Heart right ventricle (tissue), 16 donors: Measurements from ENCODE around the gene RBSN. TPM values are rescaled to one million over a fixed set of nuclear protein-coding genes. Genes with fewer than 3 reads are reported as not detected.

Source experiments
- ATAC-seq, 8 donors: fragments of 200-7000 bp; cut with Tn5 transposase; one replicate each; pipeline ENCODE4 v1.9.1; 2020; ENCODE audit warnings: mild to moderate bottlenecking in 8 of 8, moderate library complexity in 8 of 8, moderate number of reproducible peaks in 1 of 8
- DNase-seq, 2 donors: peaks; one replicate each; pipeline ENCODE4 v3.0.0-alpha.2; 2020
- H3K27ac ChIP-seq, 10 donors: fragments of 200-600 bp; sonication (generic) in 2 of 10; one replicate each; pipeline versions ENCODE4 v1.5.0 to v1.8.0; 2020 to 2022; ENCODE audit warnings: mild to moderate bottlenecking in 3 of 10
- H3K27me3 ChIP-seq, 7 donors: fragments of 200-600 bp; one replicate each; pipeline ENCODE4 v1.8.0; 2021 to 2022; ENCODE audit warnings: mild to moderate bottlenecking in 2 of 7
- H3K36me3 ChIP-seq, 9 donors: fragments of 200-600 bp; sonication (generic) in 1 of 9; one replicate each; pipeline versions ENCODE4 v1.5.0 to v1.8.0; 2020 to 2022; ENCODE audit warnings: mild to moderate bottlenecking in 2 of 9
- H3K4me1 ChIP-seq, 9 donors: fragments of 200-600 bp; sonication (generic) in 1 of 9; one replicate each; pipeline versions ENCODE4 v1.5.0 to v1.8.0; 2020 to 2022; ENCODE audit warnings: mild to moderate bottlenecking in 4 of 9
- H3K4me3 ChIP-seq, 10 donors: fragments of 200-600 bp; sonication (generic) in 2 of 10; one replicate each; pipeline versions ENCODE4 v1.5.0 to v1.8.0; 2020 to 2022; ENCODE audit warnings: mild to moderate bottlenecking in 7 of 10, moderate library complexity in 2 of 10
- H3K9me3 ChIP-seq, 11 donors: fragments of 200-600 bp in 10 of 11; sonication (generic) in 2 of 11; one replicate each; pipeline versions ENCODE4 v1.5.0 to v1.8.0; 2013 to 2022; ENCODE audit warnings: mild to moderate bottlenecking in 2 of 11, control low read depth in 1 of 11, moderate library complexity in 1 of 11
- WGBS, 2 donors: extraction: QIAGEN DNeasy Blood & Tissue Kit; methylation state at CpG; one replicate each; pipeline ENCODE4 v1.1.7; 2013; ENCODE audit warnings: inconsistent platforms in 1 of 2; 5-methylcytosine and 5-hydroxymethylcytosine counted together
- intact Hi-C, 10 donors: fragments of 100-400 bp; cut with DNase I; formaldehyde crosslinking; loops; one replicate each; pipeline versions ENCODE4 v1.11.1 to v1.14.2; 2022
- polyA plus RNA-seq, 2 donors: library from polyadenylated mRNA; stranded (reverse); fragments of 200-250 nt; gene quantifications; one replicate each; pipeline ENCODE4 v1.2.3, GENCODE V29; 2013
- total RNA-seq, 10 donors: library from RNA; stranded (reverse); fragmentation: NEBNext Ultra II Directional in 3 of 10; extraction: Animal tissue kit (Norgen Biotek cat#: 25700) in 3 of 10; gene quantifications; one replicate each; pipeline versions ENCODE4 v1.2.1 to v1.2.4, GENCODE V29; 2021 to 2023
- TF ChIP-seq, protein P1 (sequence below), 9 donors: fragments of 200-600 bp; sonication (generic) in 2 of 9; IDR thresholded peaks; one replicate each; pipeline versions ENCODE4 v1.5.0 to v1.8.0; 2021 to 2022; ENCODE audit warnings: antibody characterized with exemption in 9 of 9, mild to moderate bottlenecking in 5 of 9, moderate library complexity in 1 of 9
- donor health status: Arrhythmogenic right ventricular cardiomyopathy.
- donor health status: ischemic (EF 13 %, LVEDD 7.1; RV severe dilation, severe dysfunction).
- donor health status: healthy with polysubstance abuse.
- donor health status: DM: no; HTN: yes; CAD: no.
- donor health status: DM: no; HTN: no; CAD: no.
- donor health status: ischemic (EF 25% LVEDD 6.9; RV normal size, moderate dysfunction).
- donor health status: ischemic (EF 25% LVEDD 5.7; RV mildly dilated, moderate dysfunction).
- donor health status: healthy.
- donor health status: DM: yes; HTN: yes; CAD: no.
- donor health status: Ischemic cardiomyopathy.
- donor health status: ischemic (EF 35%, LVEDD 5.7; RV mildly dilated, moderate dysfunction).
- donor health status: nonischemic (EF 11% LVEDD 7.7; RV severe dilation, severe dysfunction).
- donor health status: DM: yes; HTN: yes; CAD: no.
- donor health status: PGD.
- donor health status: ischemic (EF 29% LVEDD 5.4; RV normal size, mild dysfunction).
- donor health status: nonischemic (EF 23%, LVEDD 6.1; RV moderate dilation, normal function).

Gene RBSN
- total and polyA plus RNA-seq, 12 donors: 5.5 to 23.8 (median 20.6) TPM

DNA sequence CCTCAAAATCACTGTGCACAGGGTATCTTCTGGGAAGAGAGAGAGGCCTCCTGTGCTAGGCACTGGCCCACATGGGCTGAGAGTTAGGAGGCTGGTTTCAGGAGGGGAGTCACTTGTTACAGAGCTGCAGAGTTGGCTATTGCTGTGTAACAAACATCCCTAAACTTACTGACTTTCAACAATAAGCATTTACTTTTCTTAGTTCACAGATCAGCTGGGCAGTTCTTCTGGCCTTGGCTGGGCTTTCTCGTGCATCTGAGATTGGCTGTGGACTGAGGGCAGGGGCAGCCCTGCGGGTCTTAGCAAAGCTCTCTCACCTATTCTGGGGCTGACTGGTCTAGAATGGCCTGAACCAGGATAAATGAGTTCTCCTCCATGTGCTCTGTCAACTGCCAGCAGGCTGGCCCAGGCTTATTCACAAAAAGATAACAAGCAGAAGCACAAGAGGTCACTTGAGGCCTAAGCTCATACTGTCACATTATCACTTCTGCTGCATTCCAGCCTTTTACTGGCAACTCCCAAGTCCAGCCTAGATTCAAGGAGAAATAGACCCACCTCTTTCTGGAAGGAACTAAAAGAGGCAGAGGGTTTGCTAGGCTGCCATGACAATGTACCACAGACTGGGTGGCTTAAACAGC lies 17.2 kb upstream of the RBSN start:
- intact Hi-C loops: loop anchor here in 3 of 10 donors (10.0 kb wide), 4 partner anchors 59 to 439 kb away; partner anchors contain the start of gene CAPN7 (in 1 of the 3)
- WGBS, 2 donors: 78 to 94% methylated on average over 2 of the region's 2 CpGs
- ATAC-seq: peak in 4 of 8 donors; percentile 55 to 85 (median 64)

GRCh38 chr3:15114466-15115358 lies 15.8 kb upstream of the RBSN start:
- WGBS, 2 donors: 67 to 76% methylated on average over 10 of the region's 10 CpGs
- H3K36me3 ChIP-seq: no peaks in the 10 kb centered on the region
- peaks cover 0 to 9% (median 0%) of the 10 kb centered on the region in 11 donors for H3K9me3 ChIP-seq
- peaks cover 0 to 18% (median 9%) of the 10 kb centered on the region in 7 donors for H3K27me3 ChIP-seq
- DNase-seq (no peak), ATAC-seq (no peak)
- intact Hi-C loops: loop anchor here in 3 of 10 donors (10.0 kb wide), 4 partner anchors 60 to 440 kb away; partner anchors contain the start of gene CAPN7 (in 1 of the 3)
- peaks cover 0 to 6% (median 0%) of the 10 kb centered on the region in 9 donors for H3K4me1 ChIP-seq
- TF ChIP-seq, protein P1, sequence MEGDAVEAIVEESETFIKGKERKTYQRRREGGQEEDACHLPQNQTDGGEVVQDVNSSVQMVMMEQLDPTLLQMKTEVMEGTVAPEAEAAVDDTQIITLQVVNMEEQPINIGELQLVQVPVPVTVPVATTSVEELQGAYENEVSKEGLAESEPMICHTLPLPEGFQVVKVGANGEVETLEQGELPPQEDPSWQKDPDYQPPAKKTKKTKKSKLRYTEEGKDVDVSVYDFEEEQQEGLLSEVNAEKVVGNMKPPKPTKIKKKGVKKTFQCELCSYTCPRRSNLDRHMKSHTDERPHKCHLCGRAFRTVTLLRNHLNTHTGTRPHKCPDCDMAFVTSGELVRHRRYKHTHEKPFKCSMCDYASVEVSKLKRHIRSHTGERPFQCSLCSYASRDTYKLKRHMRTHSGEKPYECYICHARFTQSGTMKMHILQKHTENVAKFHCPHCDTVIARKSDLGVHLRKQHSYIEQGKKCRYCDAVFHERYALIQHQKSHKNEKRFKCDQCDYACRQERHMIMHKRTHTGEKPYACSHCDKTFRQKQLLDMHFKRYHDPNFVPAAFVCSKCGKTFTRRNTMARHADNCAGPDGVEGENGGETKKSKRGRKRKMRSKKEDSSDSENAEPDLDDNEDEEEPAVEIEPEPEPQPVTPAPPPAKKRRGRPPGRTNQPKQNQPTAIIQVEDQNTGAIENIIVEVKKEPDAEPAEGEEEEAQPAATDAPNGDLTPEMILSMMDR (IDR thresholded peaks at IDR 0.05): no peak
- no peak overlapping the region for H3K4me3 ChIP-seq
- no peak overlapping the region for H3K27ac ChIP-seq

More for the DNA sequence above, 17.2 kb upstream of the RBSN start:
- H3K4me1 ChIP-seq: peaks cover 0 to 6% (median 0%) of the 10 kb centered on the region in 9 donors
- peaks cover 0 to 15% (median 11%) of the 10 kb centered on the region in 7 donors for H3K27me3 ChIP-seq
- no peak overlapping the region for H3K27ac ChIP-seq
- no peak for DNase-seq
- H3K4me3 ChIP-seq: no peak overlapping the region
- TF ChIP-seq, protein P1 (IDR thresholded peaks at IDR 0.05): no peak
- peaks cover 0 to 9% (median 0%) of the 10 kb centered on the region in 11 donors for H3K9me3 ChIP-seq
- H3K36me3 ChIP-seq: no peaks in the 10 kb centered on the region

DNA sequence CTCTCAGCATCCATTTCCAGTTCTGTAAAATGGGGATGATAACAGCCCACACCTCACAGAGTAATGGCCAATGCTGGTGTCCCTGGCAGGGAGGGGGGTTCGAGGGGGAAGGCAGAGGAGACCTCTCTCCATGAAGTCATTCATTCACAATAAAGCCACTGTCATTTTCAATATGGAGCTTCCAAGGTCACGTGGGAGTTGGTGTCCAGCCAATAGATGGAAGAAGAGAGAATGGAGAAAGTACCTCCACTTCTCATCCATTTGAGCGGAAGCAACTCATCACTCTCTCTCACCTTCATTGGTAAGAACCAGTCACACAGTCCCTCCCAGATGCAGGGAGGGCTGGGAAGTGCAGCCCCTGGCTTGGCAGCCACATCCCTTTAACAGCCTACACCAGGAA lies 14.9 kb upstream of the RBSN start:
- Histone ChIP-seq H3K4me3 (no peak overlapping the region), H3K4me1 (peaks cover 0 to 6% (median 0%) of the 10 kb centered on the region in 9 donors), H3K27ac (no peak overlapping the region), H3K36me3 (no peaks in the 10 kb centered on the region), H3K9me3 (peaks cover 0 to 9% (median 0%) of the 10 kb centered on the region in 11 donors), H3K27me3 (peaks cover 0 to 11% (median 2%) of the 10 kb centered on the region in 7 donors)
- DNase-seq (no peak), ATAC-seq (no peak)
- intact Hi-C loops: loop anchor here in 3 of 10 donors (10.0 kb wide), 4 partner anchors 61 to 441 kb away; partner anchors contain the start of gene CAPN7 (in 1 of the 3)
- WGBS, 2 donors: 78% methylated on average over 3 of the region's 3 CpGs
- TF ChIP-seq, protein P1 (IDR thresholded peaks at IDR 0.05): no peak

- intact Hi-C loops: loop anchor here in 3 of 10 donors (10.0 kb wide), 4 partner anchors 61 to 441 kb away; partner anchors contain the start of gene CAPN7 (in 1 of the 3)
- DNase-seq (no peak), ATAC-seq (no peak)
- TF ChIP-seq, protein P1 (IDR thresholded peaks at IDR 0.05): no peak
- H3K27me3 ChIP-seq: peaks cover 0 to 10% (median 0%) of the 10 kb centered on the region in 7 donors
- peaks cover 0 to 2% (median 0%) of the 10 kb centered on the region in 9 donors for H3K4me1 ChIP-seq
- H3K9me3 ChIP-seq: peaks cover 0 to 9% (median 0%) of the 10 kb centered on the region in 11 donors
- no peak overlapping the region for H3K27ac ChIP-seq
- H3K36me3 ChIP-seq: no peaks in the 10 kb centered on the region
- 55 to 56% methylated on average over 6 of the region's 6 CpGs for WGBS, 2 donors
- no peak overlapping the region for H3K4me3 ChIP-seq
These were observed 14.5 kb upstream of the RBSN start for GRCh38 chr3:15113471-15113870.
